IPS-18a (cell line): ENCODE measurements around the gene LIX1L.

ENCODE experiments used
- H3K27ac ChIP-seq: one replicate; pipeline ENCODE4 v1.5.1; 2013; ENCODE audit warnings: low read length
- H3K27me3 ChIP-seq: one replicate; pipeline ENCODE4 v1.6.1; 2013; ENCODE audit warnings: mild to moderate bottlenecking, low read length; ENCODE audit not compliant: control insufficient read depth, insufficient read depth
- H3K36me3 ChIP-seq: one replicate; pipeline ENCODE4 v1.6.1; 2013; ENCODE audit warnings: low read depth, low read length; ENCODE audit not compliant: control insufficient read depth
- H3K4me1 ChIP-seq: one replicate; pipeline ENCODE4 v1.6.1; 2013; ENCODE audit warnings: low read depth, low read length; ENCODE audit not compliant: control insufficient read depth
- H3K4me3 ChIP-seq: one replicate; pipeline ENCODE4 v1.5.1; 2013; ENCODE audit warnings: low read length
- H3K9ac ChIP-seq: one replicate; pipeline ENCODE4 v1.6.1; 2013; ENCODE audit warnings: mild to moderate bottlenecking, low read length, moderate library complexity
- H3K9me3 ChIP-seq: one replicate; pipeline ENCODE4 v1.6.1; 2013; ENCODE audit warnings: low read depth, low read length; ENCODE audit not compliant: control insufficient read depth

Gene LIX1L

GRCh38 chr1:145993618-145994390 lies 36.0 kb upstream of the LIX1L start:
- no peaks in the 10 kb centered on the region for H3K27me3 ChIP-seq

DNA sequence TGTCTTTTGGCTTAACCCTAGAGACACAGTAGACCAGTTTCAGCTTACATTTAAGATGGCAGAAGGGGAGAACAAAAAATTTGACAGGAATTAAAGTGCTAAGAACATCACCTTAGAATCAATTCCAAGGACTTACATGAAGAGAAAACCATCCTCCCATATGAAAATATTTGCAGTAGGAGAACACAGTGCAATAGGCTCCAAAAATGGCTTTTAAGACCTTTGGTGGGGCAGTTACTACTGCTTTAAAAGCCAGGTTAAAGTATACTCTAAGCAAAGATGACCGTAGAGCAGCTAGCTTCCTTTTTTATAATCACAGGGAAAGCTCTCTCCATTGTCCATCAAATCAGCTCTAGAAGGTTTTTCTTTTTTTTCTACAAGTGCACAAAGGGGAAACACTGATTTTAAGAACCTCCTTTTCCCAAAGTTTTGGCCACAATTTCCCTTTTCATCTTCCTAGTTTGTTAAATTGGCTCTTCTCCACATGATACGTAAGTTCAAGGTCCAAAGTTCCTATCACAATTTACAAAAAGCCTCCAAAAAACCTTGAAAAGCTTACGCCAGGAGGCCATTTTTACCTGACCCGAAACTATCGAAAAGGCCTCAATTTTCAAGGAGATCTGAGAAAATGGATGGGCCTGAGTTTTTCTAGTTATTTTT lies 35.3 kb upstream of the LIX1L start:
- Histone ChIP-seq H3K9me3 (no peaks in the 10 kb centered on the region), H3K27ac (no peak overlapping the region), H3K9ac (no peak overlapping the region), H3K4me1 (peaks cover 22% of the 10 kb centered on the region), H3K27me3 (no peaks in the 10 kb centered on the region), H3K36me3 (peaks cover 27% of the 10 kb centered on the region), H3K4me3 (no peak overlapping the region)

More at GRCh38 chr1:145993618-145994390, 36.0 kb upstream of the LIX1L start:
- Histone ChIP-seq H3K36me3 (peaks cover 27% of the 10 kb centered on the region), H3K27ac (no peak overlapping the region), H3K4me1 (peaks cover 24% of the 10 kb centered on the region), H3K9ac (no peak overlapping the region), H3K4me3 (peak overlapping the region; percentile 98), H3K9me3 (no peaks in the 10 kb centered on the region)

GRCh38 chr1:145992502-145992936 lies 34.7 kb upstream of the LIX1L start:
- H3K9ac ChIP-seq = no peak overlapping the region
- no peaks in the 10 kb centered on the region for H3K27me3 ChIP-seq
- H3K9me3 ChIP-seq = no peaks in the 10 kb centered on the region
- no peak overlapping the region for H3K27ac ChIP-seq
- peaks cover 17% of the 10 kb centered on the region for H3K4me1 ChIP-seq
- H3K4me3 ChIP-seq = no peak overlapping the region
- peaks cover 27% of the 10 kb centered on the region for H3K36me3 ChIP-seq

- peaks cover 27% of the 10 kb centered on the region for H3K36me3 ChIP-seq
- no peak overlapping the region for H3K4me3 ChIP-seq
- no peaks in the 10 kb centered on the region for H3K27me3 ChIP-seq
- H3K9ac ChIP-seq = no peak overlapping the region
- H3K9me3 ChIP-seq = no peaks in the 10 kb centered on the region
- H3K27ac ChIP-seq = no peak overlapping the region
- peaks cover 10% of the 10 kb centered on the region for H3K4me1 ChIP-seq
Measured at GRCh38 chr1:145991735-145992412, 34.1 kb upstream of the LIX1L start.

DNA sequence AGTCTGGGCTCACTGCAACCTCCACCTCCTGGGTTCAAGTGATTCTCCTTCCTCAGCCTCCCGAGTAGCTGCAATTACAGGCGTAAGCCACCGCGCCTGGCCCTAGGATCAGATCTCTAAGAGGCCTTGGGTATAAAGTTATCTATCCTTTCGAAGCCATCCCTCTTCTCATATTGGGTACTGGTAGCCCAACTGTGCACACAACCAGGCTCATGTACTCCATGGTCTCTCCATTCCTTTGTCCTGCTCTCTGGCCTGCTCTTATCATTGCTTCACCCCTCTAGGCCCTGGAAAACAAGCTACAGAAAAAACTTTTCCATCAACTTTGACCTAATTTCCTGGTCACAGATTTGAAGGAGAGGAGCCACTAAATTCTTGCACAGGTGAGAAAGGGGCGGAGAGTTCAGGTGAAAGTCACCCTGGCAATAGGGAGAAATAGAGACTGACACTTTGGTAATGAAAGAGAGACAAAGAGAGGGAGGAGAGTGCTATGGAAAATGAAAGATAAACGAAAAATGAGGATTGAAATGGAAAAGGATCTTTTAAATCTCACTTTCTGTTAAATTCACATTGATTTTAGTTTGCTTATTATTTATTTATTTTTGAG lies 32.5 kb upstream of the LIX1L start:
- H3K36me3 ChIP-seq = peaks cover 27% of the 10 kb centered on the region

GRCh38 chr1:145988773-145989172 lies 31.0 kb upstream of the LIX1L start:
- H3K9me3 ChIP-seq = no peaks in the 10 kb centered on the region
- H3K27ac ChIP-seq = no peak overlapping the region
- H3K36me3 ChIP-seq = peaks cover 15% of the 10 kb centered on the region
- H3K4me3 ChIP-seq = no peak overlapping the region
- no peaks in the 10 kb centered on the region for H3K27me3 ChIP-seq
- peaks cover 8% of the 10 kb centered on the region for H3K4me1 ChIP-seq
- H3K9ac ChIP-seq = no peak overlapping the region

More for the DNA sequence above, 32.5 kb upstream of the LIX1L start:
- no peak overlapping the region for H3K27ac ChIP-seq
- no peaks in the 10 kb centered on the region for H3K27me3 ChIP-seq
- H3K4me3 ChIP-seq = no peak overlapping the region
- no peaks in the 10 kb centered on the region for H3K9me3 ChIP-seq
- H3K9ac ChIP-seq = no peak overlapping the region
- H3K4me1 ChIP-seq = peaks cover 10% of the 10 kb centered on the region

GRCh38 chr1:145987926-145988325 lies 30.1 kb upstream of the LIX1L start:
- Histone ChIP-seq H3K9me3 (no peaks in the 10 kb centered on the region), H3K9ac (no peak overlapping the region), H3K4me3 (no peak overlapping the region), H3K36me3 (peaks cover 7% of the 10 kb centered on the region), H3K27me3 (no peaks in the 10 kb centered on the region), H3K27ac (no peak overlapping the region), H3K4me1 (peaks cover 8% of the 10 kb centered on the region)

- Histone ChIP-seq H3K9ac (no peak overlapping the region), H3K27me3 (no peaks in the 10 kb centered on the region), H3K4me1 (peaks cover 8% of the 10 kb centered on the region), H3K9me3 (no peaks in the 10 kb centered on the region), H3K4me3 (no peak overlapping the region), H3K36me3 (no peaks in the 10 kb centered on the region), H3K27ac (no peak overlapping the region)
Measured at GRCh38 chr1:145986551-145986950, 28.7 kb upstream of the LIX1L start.

GRCh38 chr1:145985502-145986439 lies 28.0 kb upstream of the LIX1L start:
- no peak overlapping the region for H3K4me3 ChIP-seq
- peaks cover 8% of the 10 kb centered on the region for H3K4me1 ChIP-seq
- no peak overlapping the region for H3K27ac ChIP-seq
- H3K36me3 ChIP-seq = no peaks in the 10 kb centered on the region
- no peak overlapping the region for H3K9ac ChIP-seq
- no peaks in the 10 kb centered on the region for H3K27me3 ChIP-seq
- H3K9me3 ChIP-seq = no peaks in the 10 kb centered on the region

- H3K4me1 ChIP-seq = peaks cover 8% of the 10 kb centered on the region
- H3K27ac ChIP-seq = no peak overlapping the region
- no peak overlapping the region for H3K9ac ChIP-seq
- no peaks in the 10 kb centered on the region for H3K9me3 ChIP-seq
- H3K36me3 ChIP-seq = no peaks in the 10 kb centered on the region
- no peak overlapping the region for H3K4me3 ChIP-seq
- H3K27me3 ChIP-seq = no peaks in the 10 kb centered on the region
Measured at GRCh38 chr1:145985129-145985501, 27.3 kb upstream of the LIX1L start.
